M059J (cell line): Measurements from ENCODE around the gene GREB1. TPM values are rescaled to one million over a fixed set of nuclear protein-coding genes. Genes with fewer than 3 reads are reported as not detected.

Experiments used
- DNase-seq: peaks from one replicate; pipeline ENCODE4 v3.0.0-alpha.2; 2012; ENCODE audit warnings: low read depth
- total RNA-seq: library from RNA; depleted of rRNA; stranded (reverse); fragments of >200 nt; shearing (Covaris generic); gene quantifications from 2 replicates; pipeline ENCODE4 v1.2.3, GENCODE V29; 2014; rRNA removed

The GREB1 gene
- total RNA-seq, 1 experiment from 2014 or later = 0.39 TPM

- DNase-seq = no peak
Measured at GRCh38 chr2:11680901-11681721, 147.3 kb downstream of the GREB1 start.

DNA sequence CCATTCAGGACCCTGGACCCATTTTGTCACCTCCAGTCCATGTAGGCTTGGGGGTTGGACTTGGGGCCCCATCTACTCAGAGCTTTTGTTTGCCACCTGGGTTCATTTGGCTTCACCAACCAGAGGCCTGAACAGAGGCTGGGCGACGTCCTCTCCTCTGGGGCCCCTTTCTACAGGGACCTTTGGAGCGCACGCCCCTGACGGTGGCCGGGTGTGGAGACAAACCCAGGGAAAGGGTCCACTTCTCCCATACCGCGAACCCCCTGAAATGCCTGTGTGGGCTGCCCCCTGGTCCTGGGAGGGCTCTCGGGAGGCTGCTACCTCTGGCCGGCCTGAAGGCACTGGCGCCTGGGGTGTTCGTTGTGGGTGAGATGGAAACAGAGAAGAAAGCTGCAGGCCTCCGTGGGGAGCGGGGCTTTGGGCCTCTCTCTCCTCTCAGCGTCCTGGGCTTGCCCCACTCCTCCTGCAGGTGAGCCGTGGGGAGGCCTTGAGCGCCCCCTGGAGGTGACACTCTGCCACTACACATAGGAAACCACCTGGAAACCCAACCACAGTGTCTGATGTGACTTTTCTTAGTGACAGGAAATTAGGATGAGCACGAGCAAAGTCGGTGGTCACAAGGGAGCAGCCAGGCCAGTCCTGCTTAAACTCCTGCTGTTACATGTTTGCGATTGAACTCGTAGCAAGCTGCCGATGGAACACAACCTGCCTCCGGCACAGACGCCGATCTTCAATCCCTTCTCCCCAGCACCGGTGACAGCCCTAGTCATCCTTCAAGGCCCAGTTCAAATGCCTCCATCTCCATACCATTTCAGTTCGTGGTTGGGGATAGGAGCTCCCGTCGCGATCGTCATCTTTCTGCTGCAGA, 148.1 kb downstream of the GREB1 start:
- peak; percentile 11 for DNase-seq

GRCh38 chr2:11682590-11682915, 148.7 kb downstream of the GREB1 start:
- DNase-seq = no peak

- no peak for DNase-seq
Measured at GRCh38 chr2:11683476-11683875, 149.6 kb downstream of the GREB1 start.

GRCh38 chr2:11683966-11684365, 150.1 kb downstream of the GREB1 start:
- no peak for DNase-seq

DNA sequence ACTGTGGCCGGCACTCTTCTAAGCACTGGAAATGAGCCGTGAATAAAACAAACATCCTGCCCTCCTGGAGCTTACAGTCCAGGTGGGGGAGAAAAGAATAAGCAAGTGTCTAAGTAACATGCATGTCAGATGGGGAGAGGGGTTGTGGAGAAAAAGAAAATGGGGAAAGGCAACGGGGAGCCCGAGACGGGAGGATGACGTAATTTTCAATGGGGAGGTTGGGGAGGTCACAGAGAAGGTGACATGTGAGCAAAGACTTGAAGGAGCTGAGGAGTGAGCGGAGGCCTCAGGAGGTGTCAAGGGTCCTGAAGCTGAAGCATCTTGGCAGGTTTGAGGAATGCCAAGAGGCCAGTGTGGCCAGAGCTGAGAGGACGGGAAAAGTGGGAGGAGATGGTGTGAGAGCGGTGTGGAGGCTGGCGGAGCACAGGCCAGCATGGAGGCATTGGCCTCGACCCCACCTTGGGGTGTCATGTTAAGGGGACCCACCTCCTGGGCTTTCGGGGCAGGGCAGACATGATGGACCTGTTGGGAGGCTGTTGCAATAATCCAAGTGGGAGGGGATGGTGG, 151.1 kb downstream of the GREB1 start:
- DNase-seq = no peak

DNA sequence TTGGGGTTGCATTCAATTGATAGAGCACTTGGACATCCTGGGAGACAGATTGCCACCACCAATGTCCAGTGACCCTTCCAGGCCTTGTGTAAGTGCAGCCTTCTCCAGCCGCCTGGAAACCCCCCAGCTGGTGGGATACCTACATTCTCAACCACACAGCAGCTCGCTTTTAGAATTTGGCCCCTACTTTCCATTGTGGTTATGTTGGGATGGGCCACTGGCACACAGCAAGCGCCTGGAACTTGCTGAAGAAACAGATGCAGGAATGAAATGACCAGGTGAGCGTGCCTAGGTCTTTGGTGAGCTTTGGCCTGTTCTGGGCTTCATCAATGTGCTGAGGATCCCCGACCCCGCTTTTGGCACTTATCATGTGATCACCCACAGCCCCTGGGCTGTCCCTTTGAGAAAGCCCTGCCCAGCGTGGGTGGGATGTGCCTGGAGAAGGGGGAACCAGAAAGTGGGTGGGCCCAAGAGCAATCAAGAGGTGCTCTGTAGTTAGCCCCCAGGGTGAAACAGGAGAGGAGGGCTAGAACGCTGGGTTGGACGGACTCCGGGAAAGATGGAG, 152.1 kb downstream of the GREB1 start:
- no peak for DNase-seq

DNA sequence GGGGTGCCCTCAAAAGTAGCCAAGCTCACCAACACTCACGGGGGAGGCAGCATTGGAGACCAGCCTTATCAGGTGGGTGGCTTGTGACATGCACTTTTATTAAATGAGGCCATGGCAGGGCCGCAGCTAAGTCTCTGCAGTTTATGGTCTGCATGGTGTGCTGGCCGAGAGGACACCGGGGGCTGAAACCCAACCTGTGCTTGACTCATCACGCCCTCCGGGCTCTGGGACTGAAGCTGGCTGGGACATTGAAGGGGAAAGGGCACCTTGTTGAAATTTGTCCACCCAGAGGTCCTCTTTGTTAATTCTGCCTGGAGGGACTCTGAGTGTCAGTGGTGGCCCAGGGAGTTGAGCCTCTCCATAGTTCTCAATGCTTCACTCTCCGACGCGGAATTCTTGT, 153.9 kb downstream of the GREB1 start:
- DNase-seq = no peak

- DNase-seq = peak; percentile 76
Measured at GRCh38 chr2:11688222-11689069, 154.6 kb downstream of the GREB1 start.

DNA sequence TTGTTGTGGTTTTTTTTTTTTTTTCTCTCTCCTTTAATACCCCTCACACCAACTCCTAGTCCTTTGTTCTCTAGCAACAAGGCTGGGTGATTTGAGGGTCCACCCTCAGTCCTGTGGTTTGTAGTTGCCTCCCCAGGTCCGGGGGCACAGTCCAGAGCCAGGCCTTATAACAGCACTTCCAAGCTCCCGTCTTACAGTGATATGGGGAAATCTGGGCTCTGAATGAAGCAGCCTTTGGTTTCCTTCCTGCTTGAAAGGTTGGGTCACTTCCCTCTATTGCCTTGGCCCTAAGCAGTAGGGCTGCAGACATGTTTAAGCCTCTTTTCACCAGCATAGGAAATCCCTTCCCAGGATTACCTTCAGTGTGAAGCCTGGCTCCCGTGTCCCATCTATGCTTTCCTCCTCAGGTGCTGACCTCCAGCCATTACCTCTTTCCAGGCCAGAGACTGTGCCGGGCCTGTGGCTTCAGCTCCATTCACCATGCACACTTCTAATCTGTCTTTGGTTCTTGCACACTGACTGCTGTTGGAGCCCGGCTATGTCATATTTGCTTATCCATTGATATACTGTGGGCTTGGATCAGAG, 157.3 kb downstream of the GREB1 start:
- DNase-seq = no peak

Other genes with a start within 250 kb of the GREB1 start
- gene ROCK2, start 189.4 kb upstream of the GREB1 start, total RNA-seq = 21.8 and 22.7 TPM in 2 replicates
- gene E2F6, start 67.9 kb upstream of the GREB1 start, total RNA-seq = 12.2 and 16.6 TPM in 2 replicates
- 0.12 TPM in 1 of 2 replicates, not detected in the other for gene NTSR2, start 136.2 kb downstream of the GREB1 start, total RNA-seq
- gene LPIN1, start 212.6 kb downstream of the GREB1 start, total RNA-seq = 23.2 and 33.2 TPM in 2 replicates